ENCODE results near the gene ID4. TPM values are rescaled to one million over a fixed set of nuclear protein-coding genes. Genes with fewer than 3 reads are reported as not detected.

Gene ID4
- total and polyA plus RNA-seq, 2 of the 8 experiments (the other 6 are each of a cell fraction or from before 2014, with no cell fraction given): 2.0 to 8.3 TPM

GRCh38 chr6:19866173-19866984, 29.2 kb downstream of the ID4 start:
- no peak overlapping the region for H2AFZ ChIP-seq (ENCODE audit: low read length)
- ChIA-PET POLR2A (ENCODE audit: partially characterized antibody) (no interaction called here), CTCF (ENCODE audit: partially characterized antibody) (interaction anchor here (0.6 to 1.7 kb wide), 9 partner anchors 13 to 869 kb away, joined by 3 to 6 read pairs (median 3); no protein-coding TSS in a partner anchor)
- no peak overlapping the region for H2AK5ac ChIP-seq (ENCODE audit: low read depth, low read length)
- H3K4ac ChIP-seq (replicated peaks; ENCODE audit: insufficient read length, low read depth, low read length): no peak overlapping the region
- H3K18ac ChIP-seq (ENCODE audit: extremely low read depth, low read length): no peak overlapping the region
- no peak overlapping the region for H4K8ac ChIP-seq (ENCODE audit: extremely low read depth, insufficient read depth, low read length)
- FAIRE-seq (no peak), DNase-seq (ENCODE audit: low read depth in 1 of 2, low spot score in 2 of 2) (no peak)
- no peak overlapping the region for H3K4me3 ChIP-seq (ENCODE audit: extremely low read depth in 1 of 4, insufficient read depth in 2 of 4, low read depth in 3 of 4, low read length in 4 of 4)
- H3K4me1 ChIP-seq (replicated peaks in 1 of 4; ENCODE audit: control insufficient read depth in 3 of 4, insufficient read depth in 4 of 4, low read length in 3 of 4): no peaks in the 10 kb centered on the region
- 85% methylated on average over 18 of the region's 18 CpGs; no CpG with 5 or more reads in 1 of the 2 experiments for WGBS, 2 experiments (ENCODE audit: extremely low coverage in 1 of 2, insufficient coverage in 1 of 2, insufficient read length in 1 of 2, insufficient replicate concordance in 2 of 2, low coverage in 1 of 2, low lambda C conversion rate in 2 of 2, missing lambda C conversion rate in 1 of 2)
- no peak overlapping the region for H3K56ac ChIP-seq (replicated peaks; ENCODE audit: insufficient read length, low read depth, low read length)
- no peaks in the 10 kb centered on the region for H3K36me3 ChIP-seq (ENCODE audit: control insufficient read depth in 2 of 4, insufficient read depth in 4 of 4, low read length in 3 of 4)
- peaks cover 2% of the 10 kb centered on the region; the same call in 1 of the 2 replicates for H3K23me2 ChIP-seq (ENCODE audit: low read depth, low read length)
- H4K91ac ChIP-seq (replicated peaks; ENCODE audit: insufficient read length, low read length): no peak overlapping the region
- H3K23ac ChIP-seq (ENCODE audit: insufficient read length): no peak overlapping the region
- H2BK15ac ChIP-seq (ENCODE audit: low read length): no peak overlapping the region
- H4K20me1 ChIP-seq (replicated peaks in 1 of 2; ENCODE audit: control insufficient read depth in 1 of 2, insufficient read depth in 2 of 2, low read length in 2 of 2): no peaks in the 10 kb centered on the region
- H3K9me3 ChIP-seq (ENCODE audit: insufficient read depth in 2 of 2, low read depth in 1 of 2, low read length in 1 of 2): no peaks in the 10 kb centered on the region
- no peak overlapping the region for H2BK12ac ChIP-seq (ENCODE audit: low read depth, low read length)
- no peak overlapping the region for H4K5ac ChIP-seq (ENCODE audit: insufficient read length, low read depth, low read length)
- no peaks in the 10 kb centered on the region for H3K27me3 ChIP-seq (replicated peaks in 1 of 4; ENCODE audit: control insufficient read depth in 3 of 4, extremely low read depth in 1 of 4, insufficient read depth in 3 of 4, low read length in 3 of 4)
- no peak overlapping the region for H3K9ac ChIP-seq (replicated peaks in 1 of 4; ENCODE audit: extremely low read depth in 1 of 4, low read depth in 3 of 4, low read length in 3 of 4)
- no peaks in the 10 kb centered on the region for H3K79me2 ChIP-seq (ENCODE audit: control insufficient read depth in 1 of 2, insufficient read depth in 2 of 2, low read length in 2 of 2)
- no peaks in the 10 kb centered on the region for H3K79me1 ChIP-seq (ENCODE audit: low read depth, low read length)
- no peak overlapping the region for H2BK5ac ChIP-seq (ENCODE audit: low read depth, low read length)
- H3K27ac ChIP-seq (ENCODE audit: low read depth, low read length): no peak overlapping the region
- H2BK120ac ChIP-seq (replicated peaks; ENCODE audit: low read depth, low read length): no peak overlapping the region
- no peak overlapping the region for H3K14ac ChIP-seq (ENCODE audit: insufficient read length)
- H2BK20ac ChIP-seq (ENCODE audit: low read length): no peak overlapping the region
- no peak overlapping the region for H3K4me2 ChIP-seq (ENCODE audit: insufficient read depth in 1 of 2, low read depth in 2 of 2, low read length in 2 of 2)
- TF ChIP-seq CHD1 (IDR thresholded peaks at IDR 0.05; ENCODE audit: low read depth, low read length) (no peak), CTCF (IDR thresholded peaks at IDR 0.05; ENCODE audit: control extremely low read depth in 1 of 3, insufficient read depth in 1 of 3, low read depth in 1 of 3, low read length in 3 of 3) (no peak), CBX5 (IDR thresholded peaks at IDR 0.05; ENCODE audit: low read depth, low read length) (no peak), NANOG (IDR thresholded peaks at IDR 0.05; ENCODE audit: insufficient read depth, low read depth, low read length, poor library complexity, severe bottlenecking) (no peak), BACH1 (IDR thresholded peaks at IDR 0.05; ENCODE audit: low read length) (no peak), TCF12 (IDR thresholded peaks at IDR 0.05; ENCODE audit: low read depth, low read length) (no peak), SIRT6 (IDR thresholded peaks at IDR 0.05; ENCODE audit: low read length) (no peak), ATF3 (IDR thresholded peaks at IDR 0.05; ENCODE audit: insufficient read depth, low read depth, low read length) (no peak), MAFK (IDR thresholded peaks at IDR 0.05; ENCODE audit: low read depth, low read length) (no peak), CEBPB (IDR thresholded peaks at IDR 0.05; ENCODE audit: low read depth, low read length) (no peak)

All from H1 (cell line).